NCI-H2081 (cell line): ENCODE measurements around the gene NHERF2.

Source experiments
- DNase-seq, 2 experiments: peaks; one replicate each; lab custom pipeline; 2025; lab: John Stamatoyannopoulos, UW

Gene NHERF2

GRCh38 chr16:2026461-2027023, at the start of gene NHERF2:
Gene NHERF2 (plus strand): TSS chr16:2026902. CDS start chr16:2027006, 104 bp downstream.
- peak in 1 of 2 experiments; percentile 9 for DNase-seq

- no peak for DNase-seq
Measured at GRCh38 chr16:1976951-1977874, 49.5 kb upstream of the NHERF2 start.

GRCh38 chr16:1977875-1978268, 48.8 kb upstream of the NHERF2 start:
- no peak for DNase-seq

GRCh38 chr16:1978476-1979120, 48.1 kb upstream of the NHERF2 start:
- DNase-seq = no peak

GRCh38 chr16:1979271-1980029, 47.3 kb upstream of the NHERF2 start:
- peak; percentile 65 to 72 for DNase-seq

GRCh38 chr16:1980030-1980769, 46.5 kb upstream of the NHERF2 start:
- no peak for DNase-seq

- DNase-seq = no peak
Measured at GRCh38 chr16:1980770-1981087, 46.0 kb upstream of the NHERF2 start.

GRCh38 chr16:1981398-1981836, 45.3 kb upstream of the NHERF2 start, which contains the start of gene NOXO1:
Gene NOXO1 (minus strand): TSS chr16:1981469. CDS start chr16:1981179, 290 bp downstream.
- no peak for DNase-seq

- DNase-seq = no peak
Measured at GRCh38 chr16:1982013-1982433, 44.7 kb upstream of the NHERF2 start.

- no peak for DNase-seq
Measured at GRCh38 chr16:1982991-1983543, 43.6 kb upstream of the NHERF2 start.

GRCh38 chr16:1983544-1984346, 43.0 kb upstream of the NHERF2 start, which contains the start of gene GFER:
Gene GFER (plus strand): TSS chr16:1984193. CDS start chr16:1984219, 26 bp downstream.
- DNase-seq = peak; percentile 73 to 79

- DNase-seq = peak in 1 of 2 experiments; percentile 47
Measured at GRCh38 chr16:1984347-1985225, 42.1 kb upstream of the NHERF2 start.

- no peak for DNase-seq
Measured at GRCh38 chr16:1985466-1986150, 41.1 kb upstream of the NHERF2 start.

GRCh38 chr16:1987198-1987597, 39.5 kb upstream of the NHERF2 start:
- DNase-seq = no peak

GRCh38 chr16:1989209-1990100, 37.2 kb upstream of the NHERF2 start, which contains the start of gene SYNGR3:
Gene SYNGR3 (plus strand): TSS chr16:1989970. CDS start chr16:1990103, 133 bp downstream.
- peak in 1 of 2 experiments; percentile 16 for DNase-seq

- DNase-seq = no peak
Measured at GRCh38 chr16:1990101-1990350, 36.7 kb upstream of the NHERF2 start.

GRCh38 chr16:1990351-1991134, 36.2 kb upstream of the NHERF2 start:
- no peak for DNase-seq
